GM18505 (cell line): ENCODE results near the gene ZNF740.

Experiments
- ATAC-seq: cut with Tn5 transposase; IDR thresholded peaks from one replicate; pipeline ENCODE4 v1.9.1; 2021; ENCODE audit not compliant: unreplicated experiment
- POLR2A ChIP-seq: IDR thresholded peaks from 4 replicates; pipeline ENCODE4 v1.6.1; 2011; ENCODE audit warnings: borderline replicate concordance; ENCODE audit not compliant: insufficient read depth, insufficient read length; ENCODE audit errors: extremely low read depth

Gene ZNF740

DNA sequence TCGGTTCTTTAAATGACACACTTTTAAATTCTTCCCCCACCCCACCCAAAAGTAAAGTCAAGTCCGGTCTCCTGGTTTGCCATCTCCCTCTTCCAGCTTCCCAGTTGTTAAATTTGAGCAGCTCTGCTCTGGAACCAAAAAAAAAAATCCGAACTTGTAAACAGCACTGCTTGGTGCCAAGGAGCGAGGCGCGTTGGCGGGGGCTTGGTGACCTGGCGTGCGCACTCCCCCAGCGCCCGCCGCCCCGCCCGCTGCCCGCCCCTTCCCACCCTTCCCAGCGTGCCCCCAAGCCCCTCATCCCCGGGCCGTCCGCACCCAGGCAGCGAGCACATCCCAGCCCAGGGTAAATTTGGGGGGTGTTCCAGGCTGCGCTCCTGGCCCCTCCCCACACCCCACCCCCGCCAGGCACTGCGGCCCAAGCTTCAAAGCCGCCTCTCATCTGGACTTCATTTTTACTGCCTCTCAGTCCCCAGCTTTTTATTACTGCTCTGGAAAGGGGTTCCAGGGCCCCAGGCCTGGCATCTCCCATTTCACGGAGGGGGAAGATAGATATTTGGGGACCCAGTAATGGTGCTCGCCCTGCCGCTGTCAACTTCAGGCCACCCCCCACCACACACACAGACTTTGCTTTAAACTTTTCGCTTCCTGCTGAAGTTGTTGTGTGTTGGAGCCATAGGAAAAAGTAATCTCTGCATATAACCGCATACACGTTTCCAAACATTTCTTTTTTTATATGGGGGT, 38.2 kb downstream of the ZNF740 start:
- no peak for TF ChIP-seq POLR2A
- no peak for ATAC-seq

- ATAC-seq, result no peak
- no peak for TF ChIP-seq POLR2A
Measured at GRCh38 chr12:53219292-53219955, 38.9 kb downstream of the ZNF740 start.

DNA sequence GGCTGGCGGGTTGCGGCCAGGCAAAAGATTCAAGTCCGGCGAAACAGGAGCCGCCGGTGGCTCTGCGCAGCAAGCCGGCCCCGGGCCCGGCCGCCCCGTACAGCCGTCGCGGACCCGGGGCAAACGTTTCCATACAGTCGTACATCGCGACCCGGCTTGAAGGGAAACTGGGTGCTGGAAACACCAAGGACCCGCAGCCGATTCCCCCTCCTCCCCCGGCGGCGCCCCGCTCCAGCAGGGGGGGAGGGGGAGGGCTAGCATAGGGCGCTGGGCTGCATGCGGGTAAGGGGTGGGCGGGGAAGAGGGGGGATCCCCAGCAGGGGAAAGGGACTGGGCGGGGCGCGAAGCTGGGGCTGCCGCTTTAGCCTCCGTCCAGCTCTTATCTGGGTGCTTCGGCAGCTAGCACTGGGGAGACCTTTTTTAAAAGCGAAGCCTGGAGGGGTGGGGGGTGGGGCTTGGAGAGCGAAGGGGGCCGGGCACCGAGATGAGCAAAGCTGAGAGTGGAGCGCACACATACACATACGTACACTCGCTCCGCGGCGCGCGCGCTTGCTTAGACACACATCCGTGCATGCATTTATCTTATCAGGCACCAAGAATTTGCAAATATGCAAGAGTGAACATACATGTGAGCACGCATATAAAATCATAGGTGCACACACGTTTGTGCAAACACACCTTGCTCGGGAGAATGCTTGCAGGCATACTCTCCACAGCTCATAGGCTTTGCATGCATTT, 39.6 kb downstream of the ZNF740 start:
- peak; percentile 29 for ATAC-seq
- peak; percentile 13 for TF ChIP-seq POLR2A

DNA sequence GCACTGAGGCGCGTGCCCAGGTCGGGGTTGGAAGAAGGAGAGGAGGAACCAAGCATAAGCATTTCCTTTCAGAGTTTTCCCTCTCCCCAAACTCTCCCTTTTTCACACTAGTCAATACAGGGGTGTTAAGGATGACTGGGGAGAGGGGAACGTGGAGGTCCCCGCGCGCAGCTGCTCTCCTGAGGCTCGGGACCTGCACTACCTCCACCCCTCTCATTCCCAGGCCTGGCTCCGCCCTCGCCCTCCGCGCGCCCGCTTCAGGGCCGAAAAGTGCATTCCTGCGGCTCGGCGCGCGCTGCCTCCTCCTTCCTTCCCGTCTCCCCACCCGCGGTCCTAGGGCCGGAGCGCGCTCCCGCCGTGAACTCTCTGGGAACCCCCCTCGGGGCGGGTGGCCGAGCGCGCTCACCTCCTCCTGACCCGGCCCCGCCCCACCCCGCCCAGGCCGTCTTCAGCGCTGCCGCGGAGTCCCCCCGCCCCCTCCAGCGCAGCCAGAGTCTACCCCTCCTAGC, 40.2 kb downstream of the ZNF740 start:
- TF ChIP-seq POLR2A, result no peak
- ATAC-seq, result peak; percentile 46

DNA sequence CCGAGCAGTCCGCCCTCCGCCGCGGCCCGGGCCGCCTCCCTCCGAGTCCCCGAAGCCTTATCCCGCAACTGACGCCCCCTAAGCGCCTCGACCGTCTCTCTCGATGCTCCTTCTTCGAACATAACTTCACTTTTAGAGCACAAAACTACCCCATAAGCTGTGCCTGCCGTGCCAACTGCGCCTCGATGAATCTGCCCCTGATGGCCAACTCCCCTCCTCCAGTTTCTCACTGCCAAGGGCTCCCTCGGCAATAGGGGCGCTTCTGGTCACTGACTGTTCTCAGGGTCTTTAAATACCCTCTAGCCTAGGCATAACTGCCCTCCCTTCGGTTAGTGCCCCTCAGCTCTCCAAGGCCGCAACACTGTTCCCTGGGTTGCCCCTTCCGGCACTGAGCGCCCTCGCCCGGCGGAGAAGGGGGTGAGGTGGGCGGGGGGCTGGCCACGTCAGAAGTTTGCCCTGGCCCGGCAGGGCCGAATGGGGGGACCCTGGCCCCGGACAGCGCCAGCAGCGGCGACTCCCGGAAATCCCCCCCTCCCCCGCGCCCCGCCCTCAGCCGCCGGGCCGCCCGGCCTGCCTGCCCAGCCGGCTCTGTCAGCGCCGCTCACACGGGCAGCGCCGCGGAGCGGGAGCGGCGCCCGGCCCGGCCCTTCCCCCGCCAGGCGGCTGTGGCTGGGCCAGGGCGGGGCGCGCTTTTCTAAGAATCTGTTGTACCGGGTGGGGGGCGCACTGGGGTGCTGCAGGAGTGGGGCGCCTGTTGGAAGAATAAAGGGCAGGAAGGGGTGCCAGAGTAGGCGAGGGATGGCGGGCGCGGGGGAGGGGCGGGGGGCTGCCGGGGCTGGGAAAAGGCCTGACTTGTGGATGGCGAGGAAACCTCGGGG, 40.9 kb downstream of the ZNF740 start:
- ATAC-seq, result peak; percentile 24
- peak; percentile 44 for TF ChIP-seq POLR2A

- TF ChIP-seq POLR2A, result no peak
- no peak for ATAC-seq
Measured at GRCh38 chr12:53222170-53222721, 41.7 kb downstream of the ZNF740 start.

DNA sequence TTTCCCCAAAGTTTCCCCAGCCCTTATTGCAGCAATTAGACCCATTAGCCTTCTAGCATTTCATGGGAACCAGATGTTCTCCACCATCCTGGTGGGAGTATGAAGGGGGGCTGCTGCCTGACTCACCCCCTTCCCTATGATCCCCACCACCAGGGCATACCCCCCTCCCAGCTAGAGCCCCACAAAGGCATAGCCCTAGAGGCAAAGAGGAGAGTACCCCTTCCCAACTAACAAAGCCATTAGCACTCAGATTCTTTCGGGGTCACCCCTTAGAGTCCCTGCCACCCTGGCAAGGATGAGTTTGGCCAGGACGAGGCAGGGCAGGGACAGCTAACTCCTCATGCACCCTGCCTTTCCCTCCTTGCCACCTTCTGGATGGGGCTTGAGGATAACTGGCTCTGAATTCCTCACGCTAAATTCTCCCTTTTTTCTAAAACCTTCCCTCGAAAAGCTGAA, 42.3 kb downstream of the ZNF740 start:
- no peak for TF ChIP-seq POLR2A
- ATAC-seq, result no peak

DNA sequence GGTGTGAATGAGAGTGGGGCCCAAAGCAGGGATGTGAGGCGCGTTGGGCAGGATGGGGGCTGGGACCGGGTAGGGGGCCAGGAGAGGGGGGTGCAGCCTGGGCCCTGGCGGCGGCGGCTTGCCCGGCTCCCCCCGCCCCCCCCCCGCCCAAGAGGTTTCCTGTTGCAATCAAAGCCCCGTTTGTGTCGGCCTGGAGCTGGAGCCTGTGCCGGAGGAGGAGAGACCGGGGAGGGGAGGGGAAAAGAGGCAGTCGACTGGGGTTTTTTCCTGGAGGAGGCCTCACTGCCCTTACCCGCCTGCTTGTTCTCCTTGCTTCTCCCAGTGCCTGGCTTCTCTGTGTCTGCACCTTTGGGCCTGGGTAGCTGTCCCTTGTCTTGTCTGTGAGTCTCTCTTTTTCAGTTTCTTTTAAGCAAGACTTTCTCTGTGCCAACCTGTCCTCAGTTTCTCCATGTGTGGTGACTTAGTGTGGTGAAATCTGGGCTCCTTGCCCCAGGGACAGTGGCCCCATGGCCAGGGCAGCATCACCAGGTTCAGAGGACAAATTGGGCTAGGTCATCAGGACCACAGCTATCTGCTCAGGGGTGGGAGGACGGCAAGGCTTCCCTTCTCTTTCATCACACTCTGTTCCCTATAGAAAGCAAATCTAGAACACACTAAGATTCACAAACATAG, 43.0 kb downstream of the ZNF740 start:
- ATAC-seq, result no peak
- no peak for TF ChIP-seq POLR2A

DNA sequence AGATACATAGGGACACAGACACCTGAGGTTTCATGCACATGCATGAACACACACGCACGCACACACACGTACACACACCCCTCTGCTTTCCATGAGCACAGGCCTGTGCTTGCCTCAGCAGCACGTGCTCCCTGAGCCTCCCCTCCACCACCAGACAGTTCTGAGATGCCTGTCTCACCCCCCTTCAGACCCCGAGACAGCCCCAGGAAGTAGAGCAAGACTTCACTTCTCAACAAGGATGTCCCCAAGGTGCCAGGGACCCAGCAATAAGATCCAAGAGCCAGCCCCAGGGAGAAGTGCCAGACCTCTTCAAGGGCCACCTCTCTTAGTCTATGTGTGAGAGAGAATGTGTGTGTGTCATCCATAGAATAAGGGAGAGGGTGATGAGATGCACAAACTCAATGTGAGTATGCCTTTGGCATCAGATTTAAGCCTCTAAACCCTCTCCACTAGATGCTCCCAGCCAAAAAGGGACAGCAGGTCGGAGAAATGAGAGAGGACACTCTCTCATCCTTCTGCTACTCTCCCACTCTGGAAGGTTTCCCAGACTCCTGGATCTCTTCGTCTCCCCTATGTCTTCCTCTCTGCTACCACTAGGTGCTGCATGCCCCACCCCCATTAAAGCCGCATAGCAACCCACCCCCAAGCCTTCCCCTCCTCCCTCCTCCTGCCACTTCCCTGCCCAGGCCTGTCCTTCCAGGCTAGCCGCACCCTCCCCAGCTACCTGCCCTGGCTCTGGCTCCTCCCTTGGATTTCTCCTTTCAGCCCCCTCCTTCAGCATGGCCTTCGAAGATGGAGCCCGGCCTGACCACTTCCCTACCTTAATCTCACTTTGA, 43.8 kb downstream of the ZNF740 start:
- TF ChIP-seq POLR2A, result no peak
- ATAC-seq, result no peak

DNA sequence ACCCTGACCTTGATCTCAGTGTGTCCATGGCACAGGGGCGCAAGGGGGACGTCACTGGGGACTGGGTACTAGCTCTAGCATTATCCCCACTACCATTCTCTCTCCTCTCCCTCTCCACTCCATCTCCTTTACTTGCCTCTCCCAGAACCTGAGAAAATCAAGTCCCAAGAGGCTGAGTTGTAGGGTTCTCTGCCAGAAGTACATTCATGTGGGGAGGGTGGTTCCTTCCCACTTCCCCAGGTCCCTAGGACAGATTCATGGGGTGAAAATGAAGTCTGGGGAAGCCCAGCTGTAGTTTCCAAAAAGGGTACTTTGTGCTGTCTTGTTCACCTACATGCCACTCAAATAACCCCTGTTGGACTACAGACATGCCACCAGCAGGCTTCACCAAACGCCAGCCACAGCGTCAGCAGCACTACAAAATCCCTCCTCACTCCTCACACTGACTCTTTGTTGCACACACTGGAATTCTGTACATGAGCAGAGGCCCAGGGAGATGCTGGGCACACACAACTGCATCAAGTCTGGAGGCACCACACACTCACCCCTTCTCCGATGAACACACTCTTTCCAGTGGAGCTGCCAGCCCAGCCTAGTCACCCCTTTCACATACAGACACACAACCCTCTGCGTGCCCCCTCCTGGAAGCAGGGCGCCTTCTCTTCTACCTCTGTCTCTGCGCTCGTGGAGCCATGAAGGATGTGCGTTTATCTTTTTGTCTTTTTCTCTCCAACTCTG, 44.5 kb downstream of the ZNF740 start:
- no peak for ATAC-seq
- no peak for TF ChIP-seq POLR2A
